ENCODE measurements around the gene ZNF346. TPM values are rescaled to one million over a fixed set of nuclear protein-coding genes. Genes with fewer than 3 reads are reported as not detected.
A peak's percentile ranks its signal among the peaks of the same experiment; 100 is the strongest.
"Not testable (repeated sequence)": the region's sequence is repeated elsewhere in the genome, so short reads cannot be mapped to it uniquely, and the experiment has no call there.

ZNF346 gene
- polyA plus RNA-seq (ENCODE audit: insufficient read length in 4 of 4), result 10 to 100 TPM; 22.3 to 27.9 (median 25.1) TPM

GRCh38 chr5:177022386-177023302 is at the start of gene ZNF346:
Gene ZNF346, plus strand, starts transcription at chr5:177022696. Its CDS starts 43 bp downstream, at chr5:177022739.
- DNase-seq (ENCODE audit: low read depth in 4 of 4, low spot score in 3 of 4), result peak; percentile 83 to 91 (median 88)

GRCh38 chr5:176979669-176980068 is 42.8 kb upstream of the ZNF346 start:
- DNase-seq (ENCODE audit: low read depth in 4 of 4, low spot score in 3 of 4), result no peak

- no peak for DNase-seq (ENCODE audit: low read depth in 4 of 4, low spot score in 3 of 4)
These were observed 41.7 kb upstream of the ZNF346 start for GRCh38 chr5:176980818-176981217.

GRCh38 chr5:176983112-176983511 is 39.4 kb upstream of the ZNF346 start:
- DNase-seq (ENCODE audit: low read depth in 4 of 4, low spot score in 3 of 4), result not testable (repeated sequence)

- DNase-seq (ENCODE audit: low read depth in 4 of 4, low spot score in 3 of 4), result not testable (repeated sequence)
These were observed 38.9 kb upstream of the ZNF346 start for GRCh38 chr5:176983593-176983992.

- DNase-seq (ENCODE audit: low read depth in 4 of 4, low spot score in 3 of 4), result not testable (repeated sequence)
These were observed 38.3 kb upstream of the ZNF346 start for GRCh38 chr5:176984176-176984575.

- no peak for DNase-seq (ENCODE audit: low read depth in 4 of 4, low spot score in 3 of 4)
These were observed 37.0 kb upstream of the ZNF346 start for GRCh38 chr5:176985516-176985915.

- no peak for DNase-seq (ENCODE audit: low read depth in 4 of 4, low spot score in 3 of 4)
These were observed 36.2 kb upstream of the ZNF346 start for GRCh38 chr5:176986280-176986679.

- DNase-seq (ENCODE audit: low read depth in 4 of 4, low spot score in 3 of 4), result no peak
These were observed 34.9 kb upstream of the ZNF346 start for GRCh38 chr5:176987583-176987982.

GRCh38 chr5:176993081-176993480 is 29.4 kb upstream of the ZNF346 start:
- DNase-seq (ENCODE audit: low read depth in 4 of 4, low spot score in 3 of 4), result not testable (repeated sequence)

- no peak for DNase-seq (ENCODE audit: low read depth in 4 of 4, low spot score in 3 of 4)
These were observed 27.9 kb upstream of the ZNF346 start for GRCh38 chr5:176994460-176995121.

GRCh38 chr5:176995122-176995490 is 27.4 kb upstream of the ZNF346 start:
- DNase-seq (ENCODE audit: low read depth in 4 of 4, low spot score in 3 of 4), result no peak

GRCh38 chr5:176995896-176996767 is 26.4 kb upstream of the ZNF346 start:
- DNase-seq (ENCODE audit: low read depth in 4 of 4, low spot score in 3 of 4), result no peak

- no peak for DNase-seq (ENCODE audit: low read depth in 4 of 4, low spot score in 3 of 4)
These were observed 25.7 kb upstream of the ZNF346 start for GRCh38 chr5:176996780-176997179.

- DNase-seq (ENCODE audit: low read depth in 4 of 4, low spot score in 3 of 4), result no peak
These were observed 23.7 kb upstream of the ZNF346 start for GRCh38 chr5:176998828-176999227.

- not testable (repeated sequence) for DNase-seq (ENCODE audit: low read depth in 4 of 4, low spot score in 3 of 4)
These were observed 23.0 kb upstream of the ZNF346 start for GRCh38 chr5:176999526-176999925.

GRCh38 chr5:177003649-177004048 is 18.8 kb upstream of the ZNF346 start:
- DNase-seq (ENCODE audit: low read depth in 4 of 4, low spot score in 3 of 4), result no peak

- no peak for DNase-seq (ENCODE audit: low read depth in 4 of 4, low spot score in 3 of 4)
These were observed 17.5 kb upstream of the ZNF346 start for GRCh38 chr5:177004961-177005360.

- peak in 1 of 4 donors; percentile 48 for DNase-seq (ENCODE audit: low read depth in 4 of 4, low spot score in 3 of 4)
These were observed 16.8 kb upstream of the ZNF346 start for GRCh38 chr5:177005619-177006264.

Data from left renal pelvis (tissue), 4 donors.